Calu3 (cell line): ENCODE data around the gene CD70. TPM values are rescaled to one million over a fixed set of nuclear protein-coding genes. Genes with fewer than 3 reads are reported as not detected.
"Not testable (repeated sequence)": the region's sequence is repeated elsewhere in the genome, so short reads cannot be mapped to it uniquely, and the experiment has no call there.

Source experiments
- BruUV-seq: library from RNA; stranded (reverse); fragments of 400-500 nt; replicated peaks from 2 replicates; lab custom pipeline; 2021; lab: Mats Ljungman, UMichigan
- CTCF ChIA-PET: fragments of 300-600 bp; sonication (Branson Sonifier 250); formaldehyde crosslinking; loops from one replicate; lab custom pipeline; 2022; ENCODE audit warnings: antibody characterized with exemption; lab: Charles Lee
- DNase-seq: peaks from one replicate; pipeline ENCODE4 v3.0.0; 2022
- H3K27ac Mint-ChIP-seq: one replicate; pipeline ENCODE4 v1.8.0; 2022; ENCODE audit warnings: mixed read lengths; ENCODE audit not compliant: unreplicated experiment
- H3K27me3 Mint-ChIP-seq: one replicate; pipeline ENCODE4 v1.8.0; 2022; ENCODE audit warnings: mixed read lengths; ENCODE audit not compliant: unreplicated experiment
- H3K36me3 Mint-ChIP-seq: one replicate; pipeline ENCODE4 v1.8.0; 2022; ENCODE audit warnings: mild to moderate bottlenecking, moderate library complexity, mixed read lengths; ENCODE audit not compliant: insufficient read depth, unreplicated experiment
- H3K4me1 Mint-ChIP-seq: one replicate; pipeline ENCODE4 v1.8.0; 2022; ENCODE audit warnings: mild to moderate bottlenecking, low read depth, mixed read lengths; ENCODE audit not compliant: unreplicated experiment
- H3K4me3 Mint-ChIP-seq: one replicate; pipeline ENCODE4 v1.8.0; 2022; ENCODE audit warnings: mild to moderate bottlenecking, low read depth, moderate library complexity, mixed read lengths; ENCODE audit not compliant: unreplicated experiment
- H3K9me3 Mint-ChIP-seq: one replicate; pipeline ENCODE4 v1.8.0; 2022; ENCODE audit warnings: low read depth, mixed read lengths; ENCODE audit not compliant: unreplicated experiment
- CTCF ChIP-seq: fragments of 200-600 bp; IDR thresholded peaks from one replicate; pipeline ENCODE4 v1.8.0; 2022; ENCODE audit warnings: antibody characterized with exemption; ENCODE audit not compliant: unreplicated experiment
- intact Hi-C: fragments of 100-400 bp; cut with micrococcal nuclease; formaldehyde crosslinking; loops from one replicate; pipeline ENCODE4 v1.10.0; 2022; ENCODE audit not compliant: unreplicated experiment
- total RNA-seq: library from RNA; stranded (reverse); gene quantifications from 2 replicates; pipeline ENCODE4 v1.2.3, GENCODE V29; 2022

CD70 gene
- total RNA-seq, 1 experiment from 2014 or later, result 0.68 TPM

GRCh38 chr19:6571167-6571566 lies 19.8 kb downstream of the CD70 start:
- peaks cover 2% of the 10 kb centered on the region for H3K9me3 Mint-ChIP-seq
- CTCF ChIA-PET, result no interaction called here
- H3K4me3 Mint-ChIP-seq, result no peak overlapping the region
- H3K36me3 Mint-ChIP-seq, result no peaks in the 10 kb centered on the region
- H3K4me1 Mint-ChIP-seq, result no peaks in the 10 kb centered on the region
- no TSS peak for BruUV-seq
- H3K27me3 Mint-ChIP-seq, result no peaks in the 10 kb centered on the region
- no peak for DNase-seq
- intact Hi-C loops, result no loop called here
- no peak for TF ChIP-seq CTCF
- H3K27ac Mint-ChIP-seq, result no peak overlapping the region

GRCh38 chr19:6570764-6571163 lies 20.2 kb downstream of the CD70 start:
- H3K9me3 Mint-ChIP-seq, result peaks cover 2% of the 10 kb centered on the region
- intact Hi-C loops, result no loop called here
- CTCF ChIA-PET, result no interaction called here
- TF ChIP-seq CTCF, result no peak
- H3K4me1 Mint-ChIP-seq, result no peaks in the 10 kb centered on the region
- H3K27ac Mint-ChIP-seq, result no peak overlapping the region
- no peak for DNase-seq
- no peaks in the 10 kb centered on the region for H3K27me3 Mint-ChIP-seq
- H3K36me3 Mint-ChIP-seq, result no peaks in the 10 kb centered on the region
- BruUV-seq, result no TSS peak
- no peak overlapping the region for H3K4me3 Mint-ChIP-seq

- no peaks in the 10 kb centered on the region for H3K36me3 Mint-ChIP-seq
- no peak for DNase-seq
- no peaks in the 10 kb centered on the region for H3K27me3 Mint-ChIP-seq
- H3K9me3 Mint-ChIP-seq, result peaks cover 2% of the 10 kb centered on the region
- BruUV-seq, result no TSS peak
- no peak overlapping the region for H3K27ac Mint-ChIP-seq
- H3K4me1 Mint-ChIP-seq, result no peaks in the 10 kb centered on the region
- TF ChIP-seq CTCF, result no peak
- CTCF ChIA-PET, result interaction anchor here (0.7 kb wide), 1 partner anchor 17 kb away, joined by 3 read pairs; no protein-coding TSS in a partner anchor
- no peak overlapping the region for H3K4me3 Mint-ChIP-seq
- intact Hi-C loops, result no loop called here
Measured at GRCh38 chr19:6568816-6569215, 22.1 kb downstream of the CD70 start.

- DNase-seq, result no peak
- Mint-ChIP-seq H3K36me3 (no peaks in the 10 kb centered on the region), H3K4me1 (no peaks in the 10 kb centered on the region), H3K9me3 (peaks cover 2% of the 10 kb centered on the region), H3K4me3 (no peak overlapping the region), H3K27me3 (no peaks in the 10 kb centered on the region), H3K27ac (no peak overlapping the region)
- no TSS peak for BruUV-seq
- TF ChIP-seq CTCF, result no peak
- intact Hi-C loops, result no loop called here
- CTCF ChIA-PET, result no interaction called here
Measured at GRCh38 chr19:6568010-6568526, 22.9 kb downstream of the CD70 start.

- H3K4me1 Mint-ChIP-seq, H3K27ac Mint-ChIP-seq, H3K27me3 Mint-ChIP-seq, BruUV-seq, H3K36me3 Mint-ChIP-seq, intact Hi-C loops, DNase-seq, H3K9me3 Mint-ChIP-seq, H3K4me3 Mint-ChIP-seq: not testable (repeated sequence)
- CTCF ChIA-PET, result interaction anchor here (0.6 kb wide), 1 partner anchor 331 kb away, joined by 3 read pairs; no protein-coding TSS in a partner anchor
Measured at GRCh38 chr19:6566727-6567126, 24.2 kb downstream of the CD70 start.
